ENCODE data around the gene CTNNBIP1.
"Not testable (repeated sequence)": the region's sequence is repeated elsewhere in the genome, so short reads cannot be mapped to it uniquely, and the experiment has no call there.

CTNNBIP1 gene

DNA sequence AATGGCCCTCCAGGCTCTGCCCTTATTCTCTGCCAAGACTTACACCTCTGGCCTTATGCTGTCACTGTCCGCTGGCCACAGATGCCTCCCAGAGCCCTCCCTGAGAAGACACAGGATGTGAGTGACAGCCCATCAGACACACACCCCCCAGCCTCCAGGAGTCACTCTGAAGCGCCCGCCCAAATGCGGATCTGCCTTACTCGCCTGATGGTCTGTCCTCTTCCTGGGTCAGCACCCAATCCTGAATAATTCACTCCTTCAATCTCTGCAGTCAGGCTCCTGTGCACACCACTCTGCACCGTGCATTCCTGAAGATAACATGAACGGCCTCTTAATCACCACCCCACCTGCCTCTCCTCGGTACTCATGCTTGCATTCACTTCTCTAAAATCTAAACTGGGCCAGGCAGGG, 101.0 kb downstream of the CTNNBIP1 start:
- peak; percentile 51 for FAIRE-seq
- no peak for DNase-seq (ENCODE audit: insufficient read length, low spot score)
- TF ChIP-seq PAX5 (IDR thresholded peaks at IDR 0.05; ENCODE audit: insufficient read depth, low read length, severe bottlenecking): no peak
- 0 out of 2 replicates have a peak, but pooled peaks have one; percentile 34 for TF ChIP-seq SPI1 (IDR thresholded peaks at IDR 0.05; ENCODE audit: low read depth, low read length)
- no peak for TF ChIP-seq POLR2AphosphoS5 (IDR thresholded peaks at IDR 0.05; ENCODE audit: low read depth, low read length)

GRCh38 chr1:9808459-9808858, 101.6 kb downstream of the CTNNBIP1 start:
- FAIRE-seq (no peak), DNase-seq (ENCODE audit: insufficient read length, low spot score) (no peak)
- TF ChIP-seq SPI1 (IDR thresholded peaks at IDR 0.05; ENCODE audit: low read depth, low read length) (no peak), POU2F2 (IDR thresholded peaks at IDR 0.05; ENCODE audit: low read depth, low read length) (no peak), PAX5 (IDR thresholded peaks at IDR 0.05; ENCODE audit: insufficient read depth, low read length, severe bottlenecking) (no peak)

DNA sequence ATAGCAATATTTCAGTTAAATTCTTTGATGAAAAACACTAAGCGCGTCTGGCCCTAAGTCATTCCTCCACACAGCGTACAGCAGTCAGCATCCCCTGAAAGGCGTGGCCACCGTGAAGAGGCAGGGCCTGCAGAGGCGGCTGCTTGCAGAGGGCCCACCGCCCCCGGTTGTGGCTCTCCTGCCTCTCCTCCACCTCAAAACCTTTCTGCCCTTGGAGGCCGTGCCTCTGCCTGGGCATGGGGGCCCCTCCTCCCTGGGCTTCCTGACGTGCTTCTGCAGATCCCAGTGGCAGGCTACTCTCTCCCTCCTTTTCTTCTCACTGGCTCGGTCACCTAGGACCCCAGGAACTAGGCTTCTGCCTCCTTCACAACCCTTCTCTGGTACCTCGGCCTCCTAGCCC, 102.5 kb downstream of the CTNNBIP1 start:
- TF ChIP-seq POLR2AphosphoS5 (IDR thresholded peaks at IDR 0.05; ENCODE audit: low read depth, low read length) (no peak), POLR2A (IDR thresholded peaks at IDR 0.05; ENCODE audit: low read depth, low read length) (no peak), POU2F2 (IDR thresholded peaks at IDR 0.05; ENCODE audit: low read depth, low read length) (no peak), PAX5 (IDR thresholded peaks at IDR 0.05; ENCODE audit: insufficient read depth, low read length, severe bottlenecking) (no peak), SPI1 (IDR thresholded peaks at IDR 0.05; ENCODE audit: low read depth, low read length) (no peak), TAF1 (IDR thresholded peaks at IDR 0.05; ENCODE audit: low read depth, low read length) (no peak)
- FAIRE-seq: no peak

GRCh38 chr1:9805972-9806371, 104.1 kb downstream of the CTNNBIP1 start:
- FAIRE-seq; DNase-seq (ENCODE audit: insufficient read length, low spot score): not testable (repeated sequence)

More for the DNA sequence above, 102.5 kb downstream of the CTNNBIP1 start:
- DNase-seq (ENCODE audit: insufficient read length, low spot score): no peak

- DNase-seq (ENCODE audit: insufficient read length, low spot score) (no peak), FAIRE-seq (no peak)
- TF ChIP-seq PAX5 (IDR thresholded peaks at IDR 0.05; ENCODE audit: insufficient read depth, low read length, severe bottlenecking) (no peak), POLR2AphosphoS5 (IDR thresholded peaks at IDR 0.05; ENCODE audit: low read depth, low read length) (no peak), POLR2A (IDR thresholded peaks at IDR 0.05; ENCODE audit: low read depth, low read length) (no peak), POU2F2 (IDR thresholded peaks at IDR 0.05; ENCODE audit: low read depth, low read length) (no peak)
Measured at GRCh38 chr1:9805006-9805508, 105.0 kb downstream of the CTNNBIP1 start.

DNA sequence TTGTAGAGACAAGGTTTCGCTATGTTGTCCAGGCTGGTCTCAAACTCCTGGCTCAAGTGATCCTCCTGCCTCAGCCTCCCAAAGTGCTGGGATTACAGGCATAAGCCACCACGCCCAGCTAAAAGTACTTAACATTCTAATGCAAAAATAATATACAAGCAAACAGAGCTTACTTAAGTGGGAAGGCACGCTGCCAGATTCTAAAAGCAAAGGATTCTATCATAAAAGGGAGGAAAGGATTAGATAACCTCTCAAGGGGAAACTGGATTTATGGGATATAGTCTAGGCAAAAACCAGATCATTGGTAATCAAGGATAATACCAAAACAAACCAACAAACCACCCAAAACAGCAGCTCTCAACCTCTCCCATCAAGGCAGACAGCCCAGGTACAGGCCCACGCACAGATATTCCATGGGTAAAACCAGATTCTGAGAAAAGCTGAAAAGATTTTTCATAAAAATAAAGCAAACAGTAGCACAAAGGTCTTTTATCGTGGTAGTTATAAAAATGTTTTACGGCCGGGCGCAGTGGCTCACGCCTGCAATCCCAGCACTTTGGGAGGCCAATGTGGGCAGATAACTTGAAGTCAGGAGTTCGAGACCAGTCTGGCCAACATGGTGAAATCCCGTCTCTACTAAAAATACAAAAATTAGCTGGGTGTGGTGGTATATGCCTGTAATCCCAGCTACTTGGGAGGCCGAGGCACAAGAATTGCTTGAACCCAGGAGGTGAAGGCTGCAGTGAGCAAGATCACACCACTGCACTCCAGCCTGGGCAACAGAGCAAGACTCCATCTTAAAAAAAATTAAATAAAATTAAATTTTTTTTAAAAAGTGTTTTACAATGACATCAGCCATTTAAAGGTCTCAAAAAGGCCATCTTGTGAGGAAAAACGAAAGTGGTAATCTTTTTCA, 106.8 kb downstream of the CTNNBIP1 start:
- not testable (repeated sequence) for DNase-seq (ENCODE audit: insufficient read length, low spot score); FAIRE-seq

DNA sequence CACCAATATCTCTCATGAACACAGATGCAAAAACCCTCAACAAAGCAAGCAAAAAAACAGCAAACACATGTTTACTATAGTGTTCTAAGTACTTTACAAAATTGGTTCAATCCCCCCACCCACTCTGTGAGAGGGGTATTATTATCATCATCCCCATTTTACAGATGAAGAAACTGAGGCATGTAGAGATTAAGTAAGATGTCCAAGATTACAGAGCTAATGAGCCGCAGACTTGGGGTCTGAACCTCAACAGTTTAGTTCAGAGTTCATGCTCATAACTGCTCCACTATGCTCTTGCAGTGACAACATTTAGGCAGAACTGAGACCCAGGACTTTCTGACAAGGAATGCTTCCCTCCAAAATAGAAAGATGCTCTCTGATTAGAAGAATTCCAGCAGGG, 108.2 kb downstream of the CTNNBIP1 start:
- TF ChIP-seq TAF1 (IDR thresholded peaks at IDR 0.05; ENCODE audit: low read depth, low read length) (no peak), POLR2AphosphoS5 (IDR thresholded peaks at IDR 0.05; ENCODE audit: low read depth, low read length) (no peak), PAX5 (IDR thresholded peaks at IDR 0.05; ENCODE audit: insufficient read depth, low read length, severe bottlenecking) (no peak), POLR2A (IDR thresholded peaks at IDR 0.05; ENCODE audit: low read depth, low read length) (no peak), POU2F2 (IDR thresholded peaks at IDR 0.05; ENCODE audit: low read depth, low read length) (no peak), SPI1 (IDR thresholded peaks at IDR 0.05; ENCODE audit: low read depth, low read length) (no peak)
- FAIRE-seq: no peak
- DNase-seq (ENCODE audit: insufficient read length, low spot score): no peak
